GM12878 (cell line): ENCODE measurements around the gene MCAT. TPM values are rescaled to one million over a fixed set of nuclear protein-coding genes. Genes with fewer than 3 reads are reported as not detected.

Experiments
- ATAC-seq: fragments of 200-7000 bp; cut with Tn5 transposase; 3 replicates; pipeline ENCODE4 v1.9.1; 2020; ENCODE audit warnings: mild to moderate bottlenecking, moderate library complexity
- BruUV-seq: library from RNA; stranded (reverse); fragments of 400-500 nt; replicated peaks from 2 replicates; lab custom pipeline; 2021; lab: Mats Ljungman, UMichigan
- CTCF ChIA-PET: fragments of 300-600 bp; sonication (Branson Sonifier 250); formaldehyde crosslinking; extraction: SDS; loops from one replicate; lab custom pipeline; 2021; ENCODE audit warnings: inconsistent platforms; lab: Yijun Ruan, JAX
- POLR2A ChIA-PET: fragments of 350-600 bp; formaldehyde crosslinking; extraction: SDS; loops from one replicate; lab custom pipeline; 2021; ENCODE audit warnings: inconsistent platforms; lab: Charles Lee
- RAD21 ChIA-PET: fragments of 300-600 bp; sonication (Branson Sonifier 250); formaldehyde crosslinking; loops from one replicate; lab custom pipeline; 2023; ENCODE audit warnings: antibody characterized with exemption; ENCODE audit not compliant: unreplicated experiment; lab: Charles Lee
- SMC1A ChIA-PET: fragments of 300-600 bp; sonication (Branson Sonifier 250); formaldehyde crosslinking; loops from one replicate; lab custom pipeline; 2023; ENCODE audit not compliant: unreplicated experiment, uncharacterized antibody; lab: Charles Lee
- DNase-seq: peaks from one replicate; pipeline ENCODE4 v3.0.0-alpha.2; 2011; ENCODE audit warnings: low read depth, low spot score
- FAIRE-seq: peaks from 3 replicates; lab custom pipeline; 2011; peaks lifted over from hg19 to GRCh38; lab: Jason Lieb, UNC
- H2AFZ ChIP-seq: 2 replicates; pipeline ENCODE4 v1.6.0; 2011; ENCODE audit warnings: low read depth, low read length, control low read depth; ENCODE audit not compliant: control insufficient read depth
- H3K27ac ChIP-seq: 2 replicates; pipeline ENCODE4 v1.5.1; 2011; ENCODE audit warnings: control low read depth; ENCODE audit not compliant: control insufficient read depth, insufficient read depth
- H3K27me3 ChIP-seq, 2 experiments: replicated peaks in 1 of 2; 2 replicates each; pipeline versions ENCODE4 v1.6.0 to v1.6.1; 2011; ENCODE audit warnings: low read length in 1 of 2; ENCODE audit not compliant: control insufficient read depth in 2 of 2, insufficient read depth in 2 of 2
- H3K36me3 ChIP-seq, 2 experiments: 2 replicates each; pipeline ENCODE4 v1.5.1; 2011; ENCODE audit warnings: low read length in 1 of 2; ENCODE audit not compliant: control insufficient read depth in 2 of 2, insufficient read depth in 2 of 2
- H3K4me1 ChIP-seq: 2 replicates; pipeline ENCODE4 v1.6.1; 2011; ENCODE audit warnings: mild to moderate bottlenecking, low read length, moderate library complexity, mixed read lengths; ENCODE audit not compliant: control insufficient read depth, insufficient read depth
- H3K4me2 ChIP-seq: 2 replicates; pipeline ENCODE4 v1.6.0; 2011; ENCODE audit warnings: control low read depth; ENCODE audit not compliant: control insufficient read depth, insufficient read depth
- H3K4me3 ChIP-seq: fragments of 200-600 bp; sonication (generic); 2 replicates; pipeline ENCODE4 v1.5.1; 2016
- H3K79me2 ChIP-seq: 2 replicates; pipeline ENCODE4 v1.6.0; 2011; ENCODE audit warnings: low read length; ENCODE audit not compliant: control insufficient read depth, insufficient read depth
- H3K9ac ChIP-seq: 2 replicates; pipeline ENCODE4 v1.8.0; 2011; ENCODE audit warnings: low read length, control low read depth, mixed read lengths; ENCODE audit not compliant: control insufficient read depth, insufficient read depth
- H3K9me3 ChIP-seq: replicated peaks from 3 replicates; pipeline ENCODE4 v1.5.1; 2011; ENCODE audit warnings: mild to moderate bottlenecking, low read length; ENCODE audit not compliant: control insufficient read depth, insufficient read depth
- H4K20me1 ChIP-seq: 2 replicates; pipeline ENCODE4 v1.6.0; 2011; ENCODE audit not compliant: control insufficient read depth, insufficient read depth
- BCL3 ChIP-seq: IDR thresholded peaks from 2 replicates; pipeline ENCODE4 v1.6.1; 2011; ENCODE audit warnings: borderline replicate concordance, low read depth, mild to moderate bottlenecking, moderate library complexity, low read length; ENCODE audit not compliant: insufficient read depth, poor library complexity, severe bottlenecking
- CREB1 ChIP-seq: IDR thresholded peaks from 2 replicates; pipeline ENCODE4 v1.6.1; 2012; ENCODE audit warnings: low read depth, mild to moderate bottlenecking, inconsistent platforms
- E4F1 ChIP-seq: fragments of 450-650 bp; IDR thresholded peaks from 2 replicates; pipeline ENCODE4 v1.6.1; 2018; ENCODE audit warnings: borderline replicate concordance, mild to moderate bottlenecking; ENCODE audit not compliant: partially characterized antibody
- FOXM1 ChIP-seq: IDR thresholded peaks from 2 replicates; pipeline ENCODE4 v1.6.1; 2012; ENCODE audit warnings: low read depth, mild to moderate bottlenecking, inconsistent platforms, low read length, moderate library complexity
- IRF4 ChIP-seq: IDR thresholded peaks from 2 replicates; pipeline ENCODE4 v1.6.1; 2011; ENCODE audit warnings: low read depth, low read length
- MYB ChIP-seq: fragments of 150-350 bp; IDR thresholded peaks from 2 replicates; pipeline ENCODE4 v1.6.1; 2014; ENCODE audit warnings: mild to moderate bottlenecking, low read depth, low read length, borderline replicate concordance
- NRF1 ChIP-seq: conservative IDR thresholded peaks from 2 replicates; pipeline ENCODE4 v1.6.1; 2011; ENCODE audit warnings: mild to moderate bottlenecking, low read depth, low read length, improper control_type of control experiment
- PBX3 ChIP-seq: IDR thresholded peaks from 2 replicates; pipeline ENCODE4 v1.6.1; 2011; ENCODE audit warnings: mild to moderate bottlenecking, low read depth, low read length, moderate library complexity; ENCODE audit not compliant: insufficient replicate concordance
- POLR2AphosphoS2 ChIP-seq: IDR thresholded peaks from 2 replicates; pipeline ENCODE4 v1.6.1; 2011; ENCODE audit warnings: low read depth, mild to moderate bottlenecking, low read length, improper control_type of control experiment, moderate library complexity
- SIX5 ChIP-seq: IDR thresholded peaks from 2 replicates; pipeline ENCODE4 v1.6.1; 2011; ENCODE audit warnings: mild to moderate bottlenecking, low read depth, low read length, moderate library complexity; ENCODE audit not compliant: severe bottlenecking
- SPI1 ChIP-seq: IDR thresholded peaks from 2 replicates; pipeline ENCODE4 v1.6.1; 2011; ENCODE audit warnings: low read depth, mild to moderate bottlenecking, low read length, moderate library complexity, borderline replicate concordance; ENCODE audit not compliant: insufficient read depth
- TCF12 ChIP-seq: IDR thresholded peaks from 2 replicates; pipeline ENCODE4 v1.6.1; 2011; ENCODE audit warnings: low read depth, mild to moderate bottlenecking, low read length
- USF2 ChIP-seq: IDR thresholded peaks from 2 replicates; pipeline ENCODE4 v1.6.1; 2011; ENCODE audit warnings: low read depth, low read length, improper control_type of control experiment, borderline replicate concordance
- YBX1 ChIP-seq: fragments of 450-650 bp; IDR thresholded peaks from 2 replicates; pipeline ENCODE4 v1.6.1; 2016; ENCODE audit warnings: antibody characterized with exemption
- ZNF217 ChIP-seq: fragments of 450-650 bp; IDR thresholded peaks from 2 replicates; pipeline ENCODE4 v1.6.1; 2017; ENCODE audit warnings: antibody characterized with exemption, mild to moderate bottlenecking
- ZNF24 ChIP-seq: fragments of 450-650 bp; IDR thresholded peaks from 2 replicates; pipeline ENCODE4 v1.6.1; 2017; ENCODE audit warnings: antibody characterized with exemption, mild to moderate bottlenecking
- WGBS: methylation state at CpG from one replicate; pipeline ENCODE4 v1.1.6; 2016; ENCODE audit warnings: low lambda C conversion rate; ENCODE audit not compliant: insufficient replicate concordance, insufficient coverage; ENCODE audit errors: missing lambda C conversion rate; 5-methylcytosine and 5-hydroxymethylcytosine counted together
- in situ Hi-C: fragments of 300-500 bp; cut with MboI; formaldehyde crosslinking; loops from 9 replicates; pipeline ENCODE4 v1.14.3; 2018; ENCODE audit warnings: mixed read lengths
- intact Hi-C: fragments of 100-400 bp; cut with micrococcal nuclease; formaldehyde crosslinking; loops from one replicate; pipeline ENCODE4 v1.14.2; 2022; ENCODE audit not compliant: unreplicated experiment
- polyA plus RNA-seq, 11 experiments: library from polyadenylated mRNA; depleted of rRNA in 4 of 11; unstranded in 6 of 11; stranded (reverse) in 5 of 11; fragments of >200 nt; fragmentation: Nextera tagmentation in 4 of 11; fragmentation: Illumina TruSeq in 1 of 11; extraction: Ambion mirVana in 4 of 11; extraction: Trizol in 1 of 11; gene quantifications; 1 replicate in 1 of 11; 2 replicates in 10 of 11; pipeline versions ENCODE4 v1.2.1 to v1.2.3, GENCODE V29; 2011 to 2016; ENCODE audit warnings: inconsistent platforms in 2 of 11, missing spikeins in 2 of 11, low read depth in 1 of 11
- total RNA-seq, 4 experiments: library from RNA; depleted of rRNA in 3 of 4; stranded (reverse); fragments of >200 nt in 3 of 4; fragmentation: Illumina TruSeq in 1 of 4; extraction: Trizol in 1 of 4; gene quantifications; 2 replicates each; pipeline versions ENCODE4 v1.2.1 to v1.2.3, GENCODE V29; 2013 to 2021

Gene MCAT
- total and polyA plus RNA-seq, 10 of the 15 experiments (the other 5 are each of a cell fraction or from before 2014, with no cell fraction given): 3.6 to 29.1 (median 19.3) TPM

GRCh38 chr22:43179146-43179910 is 36.1 kb upstream of the MCAT start:
- Histone ChIP-seq H2AFZ (no peak overlapping the region), H3K79me2 (no peaks in the 10 kb centered on the region; the same call in 1 of the 2 replicates), H3K4me1 (no peaks in the 10 kb centered on the region; the same call in 1 of the 2 replicates), H3K27ac (no peak overlapping the region), H4K20me1 (no peaks in the 10 kb centered on the region), H3K27me3 (no peaks in the 10 kb centered on the region), H3K9ac (no peak overlapping the region), H3K4me3 (no peak overlapping the region), H3K9me3 (no peaks in the 10 kb centered on the region), H3K4me2 (no peak overlapping the region), H3K36me3 (peaks cover 7 to 11% of the 10 kb centered on the region in 2 experiments; a peak in 3 of 4 replicates)
- no peak for DNase-seq
- 95% methylated on average over 25 of the region's 25 CpGs for WGBS
- TF ChIP-seq PBX3 (no peak), E4F1 (no peak), IRF4 (no peak), FOXM1 (no peak), YBX1 (no peak), POLR2AphosphoS2 (no peak), NRF1 (no peak), ZNF217 (no peak), CREB1 (no peak), SPI1 (no peak), BCL3 (no peak), MYB (no peak), SIX5 (no peak), ZNF24 (no peak), USF2 (no peak), TCF12 (no peak)
- no peak for ATAC-seq
- SMC1A ChIA-PET: no interaction called here
- RAD21 ChIA-PET: no interaction called here
- POLR2A ChIA-PET: no interaction called here
- intact Hi-C loops: no loop called here
- no peak for FAIRE-seq
- CTCF ChIA-PET: interaction anchor here (0.5 to 0.6 kb wide), 2 partner anchors 95 to 232 kb away, joined by 4 read pairs; no protein-coding TSS in a partner anchor
- in situ Hi-C loops: no loop called here
- no TSS peak for BruUV-seq
